Endothelial cell of umbilical vein (primary cell): ENCODE results near the gene MRPL34. TPM values are rescaled to one million over a fixed set of nuclear protein-coding genes. Genes with fewer than 3 reads are reported as not detected.

ENCODE experiments used
- BruUV-seq: library from RNA; stranded (reverse); fragments of 400-500 nt; replicated peaks from 2 replicates; lab custom pipeline; 2021; lab: Mats Ljungman, UMichigan
- CTCF ChIA-PET: fragments of 300-600, 350-600 bp; sonication (Branson Sonifier 250); formaldehyde crosslinking; loops from one replicate; lab custom pipeline; 2021; ENCODE audit warnings: antibody characterized with exemption, inconsistent platforms; lab: Charles Lee
- POLR2A ChIA-PET: fragments of 300-600, 350-600 bp; sonication (Branson Sonifier 250); formaldehyde crosslinking; loops from one replicate; lab custom pipeline; 2021; ENCODE audit warnings: antibody characterized with exemption, inconsistent platforms; lab: Charles Lee
- DNase-seq: peaks from one replicate; pipeline ENCODE4 v3.0.0-alpha.2; 2011; ENCODE audit warnings: low read depth, low spot score
- FAIRE-seq: peaks from 2 replicates; lab custom pipeline; 2011; peaks lifted over from hg19 to GRCh38; lab: Jason Lieb, UNC
- H2AFZ ChIP-seq: 2 replicates; pipeline ENCODE4 v1.6.0; 2012; ENCODE audit warnings: low read depth, low read length, control low read depth, inconsistent platforms
- H3K27ac ChIP-seq: 2 replicates; pipeline ENCODE4 v1.5.1; 2011; ENCODE audit warnings: low read depth, mild to moderate bottlenecking, control low read depth, low read length, moderate library complexity; ENCODE audit not compliant: insufficient read depth
- H3K27me3 ChIP-seq, 2 experiments: 2 replicates each; pipeline versions ENCODE4 v1.6.0 to v1.6.1; 2011; ENCODE audit warnings: low read length in 2 of 2, mixed read lengths in 1 of 2; ENCODE audit not compliant: control insufficient read depth in 2 of 2, insufficient read depth in 2 of 2
- H3K36me3 ChIP-seq, 2 experiments: 2 replicates in 1 of 2; 3 replicates in 1 of 2; pipeline ENCODE4 v1.5.1; 2011; ENCODE audit warnings: low read length in 2 of 2, mild to moderate bottlenecking in 1 of 2, moderate library complexity in 1 of 2; ENCODE audit not compliant: control insufficient read depth in 2 of 2, insufficient read depth in 2 of 2; ENCODE audit errors: extremely low read depth in 1 of 2
- H3K4me1 ChIP-seq: 3 replicates; pipeline ENCODE4 v1.5.1; 2011; ENCODE audit warnings: mild to moderate bottlenecking, low read length; ENCODE audit not compliant: control insufficient read depth, insufficient read depth; ENCODE audit errors: extremely low read depth
- H3K4me2 ChIP-seq: 2 replicates; pipeline ENCODE4 v1.6.1; 2011; ENCODE audit warnings: low read length, control low read depth, mixed read lengths; ENCODE audit not compliant: insufficient read depth
- H3K4me3 ChIP-seq, 3 experiments: fragments of 200-600 bp in 1 of 3; sonication (generic), shearing (Covaris generic) in 1 of 3; replicated peaks in 1 of 3; 2 replicates each; pipeline ENCODE4 v1.5.1; 2011 to 2016; ENCODE audit warnings: control low read depth in 3 of 3, low read length in 3 of 3, mild to moderate bottlenecking in 2 of 3, inconsistent platforms in 1 of 3, low read depth in 1 of 3, moderate library complexity in 1 of 3; ENCODE audit not compliant: insufficient read depth in 1 of 3
- H3K79me2 ChIP-seq: 2 replicates; pipeline ENCODE4 v1.6.0; 2012; ENCODE audit warnings: low read length, inconsistent platforms; ENCODE audit not compliant: control insufficient read depth, insufficient read depth
- H3K9ac ChIP-seq: replicated peaks from 2 replicates; pipeline ENCODE3; 2011; ENCODE audit warnings: low read length, control low read depth; ENCODE audit not compliant: insufficient read depth; ENCODE audit errors: extremely low read depth
- H3K9me1 ChIP-seq: replicated peaks from 3 replicates; pipeline ENCODE4 v1.6.0; 2011; ENCODE audit warnings: mild to moderate bottlenecking, low read length; ENCODE audit not compliant: control insufficient read depth, insufficient read depth; ENCODE audit errors: extremely low read depth
- H3K9me3 ChIP-seq: replicated peaks from 2 replicates; pipeline ENCODE4 v1.5.1; 2012; ENCODE audit warnings: low read length, inconsistent platforms; ENCODE audit not compliant: control insufficient read depth, insufficient read depth
- H4K20me1 ChIP-seq: replicated peaks from 2 replicates; pipeline ENCODE3; 2011; ENCODE audit warnings: mild to moderate bottlenecking, low read length; ENCODE audit not compliant: control insufficient read depth, insufficient read depth; ENCODE audit errors: extremely low read depth
- EZH2 ChIP-seq: IDR thresholded peaks from 2 replicates; pipeline ENCODE4 v1.6.1; 2012; ENCODE audit warnings: borderline replicate concordance, low read depth, mild to moderate bottlenecking, moderate library complexity, low read length, inconsistent platforms; ENCODE audit not compliant: severe bottlenecking
- FOS ChIP-seq: IDR thresholded peaks from 2 replicates; pipeline ENCODE4 v1.6.1; 2011; ENCODE audit warnings: mild to moderate bottlenecking, low read length, moderate library complexity, borderline replicate concordance; ENCODE audit not compliant: insufficient read depth
- GATA2 ChIP-seq: IDR thresholded peaks from 2 replicates; pipeline ENCODE4 v1.7.0; 2011; ENCODE audit warnings: low read depth, mild to moderate bottlenecking, moderate library complexity, mixed read lengths, low read length; ENCODE audit not compliant: insufficient read length, insufficient read depth
- JUN ChIP-seq: IDR thresholded peaks from 2 replicates; pipeline ENCODE4 v1.6.1; 2011; ENCODE audit warnings: borderline replicate concordance, low read depth; ENCODE audit not compliant: insufficient read length, insufficient read depth
- MYC ChIP-seq: IDR thresholded peaks from one replicate; pipeline ENCODE4 v1.6.1; 2011; ENCODE audit warnings: mild to moderate bottlenecking, low read depth, low read length
- POLR2A ChIP-seq: IDR thresholded peaks from 2 replicates; pipeline ENCODE4 v1.6.1; 2012; ENCODE audit warnings: low read depth, mild to moderate bottlenecking, control low read depth, low read length
- POLR2AphosphoS5 ChIP-seq: IDR thresholded peaks from 2 replicates; pipeline ENCODE4 v1.6.1; 2012; ENCODE audit warnings: low read depth, mild to moderate bottlenecking, control low read depth, low read length, moderate library complexity; ENCODE audit not compliant: insufficient read depth
- dilution Hi-C: fragments of 300-500 bp; cut with MboI; formaldehyde crosslinking; loops from one replicate; pipeline ENCODE4 v1.15.0; 2019; ENCODE audit warnings: low sequenced_read_pairs; ENCODE audit not compliant: extremely low pct_ligation_motif_present
- intact Hi-C: fragments of 100-400 bp; cut with micrococcal nuclease; formaldehyde crosslinking; loops from one replicate; pipeline ENCODE4 v1.10.0; 2022
- polyA plus RNA-seq, 4 experiments: library from polyadenylated mRNA; depleted of rRNA in 3 of 4; stranded (reverse) in 3 of 4; unstranded in 1 of 4; fragments of >200 nt; gene quantifications; 2 replicates each; pipeline versions ENCODE4 v1.2.1 to v1.2.3, GENCODE V29; 2011 to 2012; ENCODE audit warnings: missing spikeins in 1 of 4
- total RNA-seq: library from RNA; stranded (reverse); gene quantifications from 2 replicates; pipeline ENCODE4 v1.2.3, GENCODE V29; 2021
- TF ChIP-seq, protein P1 (sequence below): IDR thresholded peaks from 2 replicates; pipeline ENCODE4 v1.6.1; 2011; ENCODE audit not compliant: insufficient read depth, insufficient read length
- TF ChIP-seq, protein P2 (sequence below), 2 donors: IDR thresholded peaks; 1 replicate in 1 of 2; 2 replicates in 1 of 2; pipeline ENCODE4 v1.5.1; 2011; ENCODE audit warnings: low read length in 2 of 2, mild to moderate bottlenecking in 2 of 2, moderate library complexity in 2 of 2, control low read depth in 1 of 2, inconsistent platforms in 1 of 2, low read depth in 1 of 2; ENCODE audit not compliant: insufficient read depth in 1 of 2; ENCODE audit errors: extremely low read depth in 1 of 2

MRPL34 gene
- total and polyA plus RNA-seq, 2 donors (not counting 3 experiments of a cell fraction or from before 2014, with no cell fraction given) = 45.5 to 55.7 TPM

DNA sequence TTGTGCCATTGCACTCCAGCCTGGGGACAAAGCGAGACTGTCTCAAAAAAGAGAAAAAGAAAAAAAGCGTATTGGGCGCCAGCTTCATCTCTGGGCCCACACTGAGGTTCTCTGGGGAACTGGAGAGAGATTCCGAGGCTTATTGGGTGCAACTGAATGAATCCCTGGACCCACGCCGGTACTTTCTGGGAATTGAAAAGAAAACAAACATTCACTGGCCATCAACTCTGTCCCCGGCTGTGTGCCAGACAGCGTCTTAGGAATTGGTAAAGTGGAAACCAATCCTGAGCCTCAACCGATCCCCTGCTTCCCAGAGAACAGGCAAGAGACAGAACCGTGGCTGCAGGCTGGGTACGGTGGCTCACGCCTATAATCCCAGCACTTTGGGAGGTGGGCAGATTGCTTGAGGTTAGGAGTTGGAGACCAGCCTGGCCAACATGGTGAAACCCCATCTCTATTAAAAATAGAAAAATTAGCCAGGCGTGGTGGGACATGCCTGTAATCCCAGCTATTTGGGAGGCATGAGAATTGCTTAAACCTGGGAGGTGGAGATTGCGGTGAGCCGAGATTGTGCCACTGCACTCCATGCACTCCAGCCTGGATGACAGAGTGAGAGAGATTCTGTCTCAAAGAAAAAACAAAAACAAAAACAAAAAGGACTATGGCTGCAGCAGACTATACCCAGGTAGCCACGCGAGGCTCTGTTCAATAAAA, 20.4 kb downstream of the MRPL34 start:
- no peak for DNase-seq
- no peak for FAIRE-seq
- Histone ChIP-seq H3K9ac (no peak overlapping the region), H3K4me2 (no peak overlapping the region), H3K79me2 (no peaks in the 10 kb centered on the region), H3K4me1 (peaks cover 10% of the 10 kb centered on the region), H3K9me1 (no peaks in the 10 kb centered on the region), H3K27me3 (peaks cover 4 to 19% of the 10 kb centered on the region in 2 experiments), H2AFZ (no peak overlapping the region), H3K36me3 (no peaks in the 10 kb centered on the region), H3K27ac (no peak overlapping the region), H3K4me3 (no peak overlapping the region), H3K9me3 (no peaks in the 10 kb centered on the region), H4K20me1 (no peaks in the 10 kb centered on the region)
- BruUV-seq = no TSS peak
- ChIA-PET CTCF (interaction anchor here (1.4 to 2.5 kb wide), 4 partner anchors 13 to 60 kb away, joined by 3 to 16 read pairs (median 6); partner anchors contain the start of gene DDA1), POLR2A (interaction anchor here (1.3 kb wide), 1 partner anchor 17 kb away, joined by 3 read pairs; the partner anchor contains the start of gene DDA1)
- dilution Hi-C loops (no loop called here), intact Hi-C loops (no loop called here)
- TF ChIP-seq EZH2 = no peak

DNA sequence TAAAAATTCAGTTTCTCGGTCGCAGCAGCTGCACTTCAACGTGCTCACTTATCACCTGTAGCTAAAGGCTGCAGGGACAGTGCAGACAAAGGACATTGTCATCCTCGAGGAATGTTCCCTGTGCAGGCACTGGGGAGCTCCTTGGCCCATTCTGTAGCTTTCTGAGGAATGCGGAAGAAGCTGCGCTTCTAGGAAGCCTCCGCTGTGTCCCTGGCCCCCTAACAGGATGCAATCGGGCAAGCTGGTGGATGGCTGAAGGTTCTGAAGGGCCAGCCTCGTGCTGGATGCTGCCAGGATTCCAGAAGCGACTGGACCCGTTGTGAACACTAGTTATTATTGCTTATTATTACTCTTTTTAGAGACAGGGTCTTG, 20.9 kb downstream of the MRPL34 start:
- ChIA-PET CTCF (interaction anchor here (0.5 to 2.5 kb wide), 6 partner anchors 9 to 871 kb away, joined by 3 to 16 read pairs (median 4); no protein-coding TSS in a partner anchor), POLR2A (interaction anchor here (0.6 to 1.3 kb wide), 2 partner anchors 17 to 192 kb away, joined by 3 read pairs; partner anchors contain the start of gene DDA1)
- H3K4me1 ChIP-seq = peaks cover 10% of the 10 kb centered on the region
- H2AFZ ChIP-seq = no peak overlapping the region
- H3K36me3 ChIP-seq = no peaks in the 10 kb centered on the region
- no peaks in the 10 kb centered on the region for H4K20me1 ChIP-seq
- TF ChIP-seq EZH2 (no peak), GATA2 (no peak), POLR2AphosphoS5 (no peak), JUN (no peak), MYC (no peak), POLR2A (no peak), FOS (no peak)
- TF ChIP-seq, protein P1, sequence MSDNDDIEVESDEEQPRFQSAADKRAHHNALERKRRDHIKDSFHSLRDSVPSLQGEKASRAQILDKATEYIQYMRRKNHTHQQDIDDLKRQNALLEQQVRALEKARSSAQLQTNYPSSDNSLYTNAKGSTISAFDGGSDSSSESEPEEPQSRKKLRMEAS = no peak
- TF ChIP-seq, protein P2, sequence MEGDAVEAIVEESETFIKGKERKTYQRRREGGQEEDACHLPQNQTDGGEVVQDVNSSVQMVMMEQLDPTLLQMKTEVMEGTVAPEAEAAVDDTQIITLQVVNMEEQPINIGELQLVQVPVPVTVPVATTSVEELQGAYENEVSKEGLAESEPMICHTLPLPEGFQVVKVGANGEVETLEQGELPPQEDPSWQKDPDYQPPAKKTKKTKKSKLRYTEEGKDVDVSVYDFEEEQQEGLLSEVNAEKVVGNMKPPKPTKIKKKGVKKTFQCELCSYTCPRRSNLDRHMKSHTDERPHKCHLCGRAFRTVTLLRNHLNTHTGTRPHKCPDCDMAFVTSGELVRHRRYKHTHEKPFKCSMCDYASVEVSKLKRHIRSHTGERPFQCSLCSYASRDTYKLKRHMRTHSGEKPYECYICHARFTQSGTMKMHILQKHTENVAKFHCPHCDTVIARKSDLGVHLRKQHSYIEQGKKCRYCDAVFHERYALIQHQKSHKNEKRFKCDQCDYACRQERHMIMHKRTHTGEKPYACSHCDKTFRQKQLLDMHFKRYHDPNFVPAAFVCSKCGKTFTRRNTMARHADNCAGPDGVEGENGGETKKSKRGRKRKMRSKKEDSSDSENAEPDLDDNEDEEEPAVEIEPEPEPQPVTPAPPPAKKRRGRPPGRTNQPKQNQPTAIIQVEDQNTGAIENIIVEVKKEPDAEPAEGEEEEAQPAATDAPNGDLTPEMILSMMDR (IDR thresholded peaks at IDR 0.05; ENCODE audit: extremely low read depth in 1 of 2, insufficient read depth in 1 of 2, low read depth in 1 of 2, low read length in 2 of 2) = no peak
- BruUV-seq = no TSS peak
- DNase-seq (no peak), FAIRE-seq (no peak)
- dilution Hi-C loops (no loop called here), intact Hi-C loops (no loop called here)
- no peak overlapping the region for H3K9ac ChIP-seq
- H3K79me2 ChIP-seq = no peaks in the 10 kb centered on the region
- no peak overlapping the region for H3K27ac ChIP-seq
- H3K27me3 ChIP-seq = peaks cover 4 to 19% of the 10 kb centered on the region in 2 experiments
- no peak overlapping the region for H3K4me3 ChIP-seq
- no peaks in the 10 kb centered on the region for H3K9me1 ChIP-seq
- no peaks in the 10 kb centered on the region for H3K9me3 ChIP-seq
- H3K4me2 ChIP-seq = no peak overlapping the region
